Measurements from ENCODE around the gene RAP1GAP2. TPM values are rescaled to one million over a fixed set of nuclear protein-coding genes. Genes with fewer than 3 reads are reported as not detected.
A peak's percentile ranks its signal among the peaks of the same experiment; 100 is the strongest.
"Not testable (repeated sequence)": the region's sequence is repeated elsewhere in the genome, so short reads cannot be mapped to it uniquely, and the experiment has no call there.

RAP1GAP2 gene
- total RNA-seq, 2 experiments from 2014 or later, result 6.5 to 26.2 TPM

DNA sequence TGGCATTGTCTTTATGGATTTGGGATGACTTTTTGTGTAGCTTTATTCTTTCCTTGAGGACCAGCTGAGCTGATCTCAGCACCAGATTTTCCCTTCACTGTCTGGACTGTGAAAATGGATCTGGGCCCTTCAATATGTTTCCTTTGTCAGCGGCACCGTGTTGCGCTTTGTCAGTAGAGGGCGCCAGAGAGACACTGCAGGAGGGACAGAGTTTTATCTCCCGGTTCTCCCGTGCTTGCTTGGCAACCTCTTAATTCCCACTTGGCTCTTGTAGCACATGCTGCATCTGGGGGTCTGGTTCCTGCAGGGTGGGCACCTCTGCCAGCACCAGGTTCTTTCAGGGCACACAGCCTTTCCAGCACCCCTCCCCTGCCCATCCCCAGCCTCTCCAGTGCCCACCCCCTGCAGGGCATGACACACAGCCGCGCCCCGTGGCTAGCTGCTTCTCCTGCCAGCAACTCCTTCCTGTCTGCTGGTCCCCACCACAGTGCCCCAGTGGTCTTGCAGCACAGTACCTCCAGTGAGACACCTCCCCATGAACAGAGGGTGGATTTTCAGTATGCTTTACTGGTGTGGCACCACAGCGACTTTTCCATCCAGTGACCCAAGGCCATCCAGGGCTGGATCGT, 247.6 kb downstream of the RAP1GAP2 start:
- DNase-seq, result no peak

DNA sequence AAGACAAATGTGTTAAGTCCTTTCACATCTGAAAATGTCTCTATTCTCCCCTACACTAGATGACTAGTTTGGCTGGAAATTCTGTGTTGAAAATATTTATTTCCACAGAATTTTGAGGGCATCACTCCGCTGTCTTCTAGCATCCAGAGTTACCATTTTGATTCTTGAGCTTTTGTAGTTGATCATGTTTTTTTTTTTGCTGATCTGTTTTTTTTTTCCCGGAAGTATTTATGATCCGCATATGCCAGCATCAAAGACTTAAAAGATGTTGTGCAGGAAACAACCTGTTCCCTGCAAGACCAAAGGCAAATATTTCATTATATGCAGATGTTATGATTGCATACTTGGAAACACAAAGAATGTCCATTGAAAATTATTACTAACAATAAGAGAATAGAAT, 250.5 kb downstream of the RAP1GAP2 start:
- Mint-ChIP-seq H3K27ac (no peak overlapping the region), H3K4me3 (no peak overlapping the region), H3K9me3 (ENCODE audit: low read depth) (peaks cover 3% of the 10 kb centered on the region), H3K36me3 (no peaks in the 10 kb centered on the region), H3K4me1 (peaks cover 11% of the 10 kb centered on the region), H3K27me3 (peaks cover 4% of the 10 kb centered on the region)
- CTCF ChIA-PET, result no interaction called here
- ATAC-seq (no peak), DNase-seq (no peak)

More for the DNA sequence above, 247.6 kb downstream of the RAP1GAP2 start:
- H3K4me1 Mint-ChIP-seq, result peaks cover 5% of the 10 kb centered on the region
- ATAC-seq, result no peak
- CTCF ChIA-PET, result interaction anchor here (0.7 kb wide), 1 partner anchor 587 kb away, joined by 3 read pairs; no protein-coding TSS in a partner anchor
- peaks cover 3% of the 10 kb centered on the region for H3K9me3 Mint-ChIP-seq (ENCODE audit: low read depth)
- H3K36me3 Mint-ChIP-seq, result no peaks in the 10 kb centered on the region
- no peaks in the 10 kb centered on the region for H3K27me3 Mint-ChIP-seq
- no peak overlapping the region for H3K27ac Mint-ChIP-seq
- H3K4me3 Mint-ChIP-seq, result no peak overlapping the region

DNA sequence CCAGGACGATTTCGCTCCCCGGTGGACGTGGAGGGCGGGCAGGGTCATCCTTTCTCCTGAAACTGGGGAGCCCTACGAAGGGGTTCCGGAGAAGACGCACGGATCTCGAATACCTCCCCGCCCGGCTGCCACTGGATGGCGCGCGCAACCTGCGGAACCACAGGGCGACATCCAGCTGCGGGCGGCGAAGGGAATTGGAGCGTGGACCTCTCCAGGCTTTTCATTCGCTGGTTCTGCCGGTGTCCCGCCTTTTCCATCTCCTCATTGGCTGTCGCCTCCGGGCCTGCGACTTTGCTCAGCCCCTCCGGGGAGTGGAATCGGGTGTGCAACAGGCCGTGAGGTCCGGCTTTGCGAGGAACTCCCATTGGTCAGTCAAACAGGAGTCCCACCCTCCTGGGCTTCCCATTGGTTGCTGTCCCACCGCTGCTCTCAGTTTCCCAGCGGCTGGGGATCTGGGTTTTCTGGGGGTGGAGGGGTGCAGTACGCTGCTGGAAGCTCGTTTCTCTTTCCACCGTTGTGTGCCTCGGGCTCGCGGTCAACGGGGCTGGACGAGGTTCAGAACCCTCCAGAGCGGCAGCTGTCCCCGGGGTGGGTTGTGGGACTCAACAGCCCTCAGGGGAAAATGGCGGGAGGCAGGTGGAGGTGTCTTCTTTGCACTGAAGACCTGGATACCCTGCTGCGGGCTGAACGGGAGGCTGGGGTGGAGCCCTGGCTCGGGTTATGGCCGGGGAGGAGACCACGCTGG, 252.7 kb downstream of the RAP1GAP2 start:
- no peaks in the 10 kb centered on the region for H3K36me3 Mint-ChIP-seq
- DNase-seq, result peak; percentile 95
- H3K27me3 Mint-ChIP-seq, result peaks cover 4% of the 10 kb centered on the region
- H3K4me1 Mint-ChIP-seq, result peaks cover 11% of the 10 kb centered on the region
- H3K9me3 Mint-ChIP-seq (ENCODE audit: low read depth), result peaks cover 3% of the 10 kb centered on the region
- H3K4me3 Mint-ChIP-seq, result peak overlapping the region; percentile 89
- CTCF ChIA-PET, result interaction anchor here (0.5 to 1.4 kb wide), 13 partner anchors 9 to 688 kb away, joined by 3 to 5 read pairs (median 3); partner anchors contain the start of gene SHPK
- H3K27ac Mint-ChIP-seq, result peak overlapping the region; percentile 86
- peak; percentile 99 for ATAC-seq

- CTCF ChIA-PET, result interaction anchor here (0.9 to 1.3 kb wide), 3 partner anchors 261 to 687 kb away, joined by 3 to 4 read pairs (median 4); no protein-coding TSS in a partner anchor
- H3K4me1 Mint-ChIP-seq, result peaks cover 11% of the 10 kb centered on the region
- DNase-seq (no peak), ATAC-seq (no peak)
- no peak overlapping the region for H3K27ac Mint-ChIP-seq
- peak overlapping the region; percentile 89 for H3K4me3 Mint-ChIP-seq
- no peaks in the 10 kb centered on the region for H3K9me3 Mint-ChIP-seq (ENCODE audit: low read depth)
- no peaks in the 10 kb centered on the region for H3K36me3 Mint-ChIP-seq
- peaks cover 4% of the 10 kb centered on the region for H3K27me3 Mint-ChIP-seq
These were observed 253.6 kb downstream of the RAP1GAP2 start for GRCh38 chr17:3049705-3050295.

DNA sequence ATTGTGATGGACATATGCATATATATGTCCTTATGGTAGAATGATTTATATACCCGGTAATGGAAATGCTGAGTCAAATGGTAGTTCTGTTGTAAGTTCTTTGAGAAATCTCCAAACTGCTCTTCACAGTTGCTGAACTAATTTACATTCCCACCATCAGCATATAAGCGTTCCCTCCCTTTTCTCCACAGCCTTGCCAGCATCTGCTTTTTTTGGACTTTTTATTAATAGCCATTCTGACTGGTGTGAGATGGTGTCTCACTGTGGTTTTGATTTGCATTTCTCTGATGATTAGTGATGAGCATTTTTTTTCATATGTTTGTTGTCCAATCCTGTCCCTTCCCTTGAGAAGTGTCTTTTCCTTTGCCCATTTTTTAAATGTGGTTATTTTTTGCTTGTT, 258.6 kb downstream of the RAP1GAP2 start:
- DNase-seq; ATAC-seq; CTCF ChIA-PET; H3K36me3 Mint-ChIP-seq; H3K27me3 Mint-ChIP-seq; H3K4me1 Mint-ChIP-seq; H3K9me3 Mint-ChIP-seq (ENCODE audit: low read depth); H3K27ac Mint-ChIP-seq; H3K4me3 Mint-ChIP-seq: not testable (repeated sequence)

DNA sequence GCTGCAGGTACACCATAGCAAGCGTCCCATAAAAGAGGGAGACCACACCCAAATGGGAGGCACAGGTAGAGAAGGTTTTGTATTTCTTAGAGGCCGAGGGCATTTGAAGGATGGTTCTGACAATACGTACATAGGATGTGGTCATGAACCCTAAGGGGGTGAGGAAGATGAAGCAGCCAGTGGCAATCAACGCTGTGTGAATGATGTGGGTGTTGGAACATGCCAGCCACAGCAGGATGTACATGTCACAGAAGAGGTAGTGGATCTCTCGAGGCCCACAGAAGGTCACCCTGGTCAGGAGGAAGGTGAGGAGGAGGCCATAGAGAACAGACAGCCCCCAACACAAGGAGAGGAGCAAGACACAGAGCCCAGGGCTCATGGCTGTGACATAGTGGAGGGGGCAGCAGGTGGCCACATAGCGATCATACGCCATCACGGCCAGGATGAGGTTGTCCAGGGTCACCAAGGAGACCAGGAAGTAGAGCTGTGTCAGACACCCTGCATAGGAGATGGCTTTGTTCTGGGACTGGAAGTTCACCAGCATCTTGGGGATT, 266.7 kb downstream of the RAP1GAP2 start:
- CTCF ChIA-PET; H3K9me3 Mint-ChIP-seq (ENCODE audit: low read depth); DNase-seq; H3K4me3 Mint-ChIP-seq; H3K4me1 Mint-ChIP-seq; H3K36me3 Mint-ChIP-seq; H3K27me3 Mint-ChIP-seq; ATAC-seq; H3K27ac Mint-ChIP-seq: not testable (repeated sequence)

GRCh38 chr17:3063507-3063906, 267.3 kb downstream of the RAP1GAP2 start, which contains the start of gene OR1D5:
OR1D5 (minus strand) TSS chr17:3063607; CDS start chr17:3063607, 0 bp downstream.
- H3K4me3 Mint-ChIP-seq; ATAC-seq; H3K36me3 Mint-ChIP-seq; DNase-seq; H3K27me3 Mint-ChIP-seq; H3K27ac Mint-ChIP-seq; H3K4me1 Mint-ChIP-seq; CTCF ChIA-PET; H3K9me3 Mint-ChIP-seq (ENCODE audit: low read depth): not testable (repeated sequence)

GRCh38 chr17:3065192-3065591, 269.0 kb downstream of the RAP1GAP2 start:
- CTCF ChIA-PET; H3K4me3 Mint-ChIP-seq; ATAC-seq; H3K9me3 Mint-ChIP-seq (ENCODE audit: low read depth); H3K27ac Mint-ChIP-seq; DNase-seq; H3K27me3 Mint-ChIP-seq; H3K36me3 Mint-ChIP-seq; H3K4me1 Mint-ChIP-seq: not testable (repeated sequence)

GRCh38 chr17:3073850-3074249, 277.6 kb downstream of the RAP1GAP2 start:
- H3K9me3 Mint-ChIP-seq (ENCODE audit: low read depth); DNase-seq; H3K4me1 Mint-ChIP-seq; CTCF ChIA-PET; H3K4me3 Mint-ChIP-seq; H3K27ac Mint-ChIP-seq; ATAC-seq; H3K36me3 Mint-ChIP-seq: not testable (repeated sequence)
- peaks cover 20% of the 10 kb centered on the region for H3K27me3 Mint-ChIP-seq

Small RNA genes lying within 50 kb of the gene (microRNA-seq; reads per million reads assigned to microRNA genes)
- not detected for gene MIR1253

Other genes starting within 250 kb of the RAP1GAP2 start
- 100 to 1,000 TPM; 170 to 175 TPM for gene PAFAH1B1, start 202.8 kb upstream of the RAP1GAP2 start, total RNA-seq
- gene CLUH, start 84.7 kb upstream of the RAP1GAP2 start, total RNA-seq, result 10 to 100 TPM; 65.0 to 81.1 TPM
- gene CCDC92B, start 46.8 kb upstream of the RAP1GAP2 start, total RNA-seq, result under 1 TPM in 1 of 2 experiments, not detected in 1; 0.12 TPM